Endothelial cell of umbilical vein (primary cell): Measurements from ENCODE around the gene DCP2. TPM values are rescaled to one million over a fixed set of nuclear protein-coding genes. Genes with fewer than 3 reads are reported as not detected.

Experiments used
- BruUV-seq: library from RNA; stranded (reverse); fragments of 400-500 nt; replicated peaks from 2 replicates; lab custom pipeline; 2021; lab: Mats Ljungman, UMichigan
- CTCF ChIA-PET: fragments of 300-600, 350-600 bp; sonication (Branson Sonifier 250); formaldehyde crosslinking; loops from one replicate; lab custom pipeline; 2021; ENCODE audit warnings: antibody characterized with exemption, inconsistent platforms; lab: Charles Lee
- POLR2A ChIA-PET: fragments of 300-600, 350-600 bp; sonication (Branson Sonifier 250); formaldehyde crosslinking; loops from one replicate; lab custom pipeline; 2021; ENCODE audit warnings: antibody characterized with exemption, inconsistent platforms; lab: Charles Lee
- DNase-seq: peaks from one replicate; pipeline ENCODE4 v3.0.0-alpha.2; 2011; ENCODE audit warnings: low read depth, low spot score
- FAIRE-seq: peaks from 2 replicates; lab custom pipeline; 2011; peaks lifted over from hg19 to GRCh38; lab: Jason Lieb, UNC
- H2AFZ ChIP-seq: 2 replicates; pipeline ENCODE4 v1.6.0; 2012; ENCODE audit warnings: low read depth, low read length, control low read depth, inconsistent platforms
- H3K27ac ChIP-seq: 2 replicates; pipeline ENCODE4 v1.5.1; 2011; ENCODE audit warnings: low read depth, mild to moderate bottlenecking, control low read depth, low read length, moderate library complexity; ENCODE audit not compliant: insufficient read depth
- H3K27me3 ChIP-seq, 2 experiments: 2 replicates each; pipeline versions ENCODE4 v1.6.0 to v1.6.1; 2011; ENCODE audit warnings: low read length in 2 of 2, mixed read lengths in 1 of 2; ENCODE audit not compliant: control insufficient read depth in 2 of 2, insufficient read depth in 2 of 2
- H3K36me3 ChIP-seq, 2 experiments: 2 replicates in 1 of 2; 3 replicates in 1 of 2; pipeline ENCODE4 v1.5.1; 2011; ENCODE audit warnings: low read length in 2 of 2, mild to moderate bottlenecking in 1 of 2, moderate library complexity in 1 of 2; ENCODE audit not compliant: control insufficient read depth in 2 of 2, insufficient read depth in 2 of 2; ENCODE audit errors: extremely low read depth in 1 of 2
- H3K4me1 ChIP-seq: 3 replicates; pipeline ENCODE4 v1.5.1; 2011; ENCODE audit warnings: mild to moderate bottlenecking, low read length; ENCODE audit not compliant: control insufficient read depth, insufficient read depth; ENCODE audit errors: extremely low read depth
- H3K4me2 ChIP-seq: 2 replicates; pipeline ENCODE4 v1.6.1; 2011; ENCODE audit warnings: low read length, control low read depth, mixed read lengths; ENCODE audit not compliant: insufficient read depth
- H3K4me3 ChIP-seq, 3 experiments: fragments of 200-600 bp in 1 of 3; sonication (generic), shearing (Covaris generic) in 1 of 3; replicated peaks in 1 of 3; 2 replicates each; pipeline ENCODE4 v1.5.1; 2011 to 2016; ENCODE audit warnings: control low read depth in 3 of 3, low read length in 3 of 3, mild to moderate bottlenecking in 2 of 3, inconsistent platforms in 1 of 3, low read depth in 1 of 3, moderate library complexity in 1 of 3; ENCODE audit not compliant: insufficient read depth in 1 of 3
- H3K79me2 ChIP-seq: 2 replicates; pipeline ENCODE4 v1.6.0; 2012; ENCODE audit warnings: low read length, inconsistent platforms; ENCODE audit not compliant: control insufficient read depth, insufficient read depth
- H3K9ac ChIP-seq: replicated peaks from 2 replicates; pipeline ENCODE3; 2011; ENCODE audit warnings: low read length, control low read depth; ENCODE audit not compliant: insufficient read depth; ENCODE audit errors: extremely low read depth
- H3K9me1 ChIP-seq: replicated peaks from 3 replicates; pipeline ENCODE4 v1.6.0; 2011; ENCODE audit warnings: mild to moderate bottlenecking, low read length; ENCODE audit not compliant: control insufficient read depth, insufficient read depth; ENCODE audit errors: extremely low read depth
- H3K9me3 ChIP-seq: replicated peaks from 2 replicates; pipeline ENCODE4 v1.5.1; 2012; ENCODE audit warnings: low read length, inconsistent platforms; ENCODE audit not compliant: control insufficient read depth, insufficient read depth
- H4K20me1 ChIP-seq: replicated peaks from 2 replicates; pipeline ENCODE3; 2011; ENCODE audit warnings: mild to moderate bottlenecking, low read length; ENCODE audit not compliant: control insufficient read depth, insufficient read depth; ENCODE audit errors: extremely low read depth
- CTCF ChIP-seq, 2 donors: IDR thresholded peaks; 1 replicate in 1 of 2; 2 replicates in 1 of 2; pipeline ENCODE4 v1.5.1; 2011; ENCODE audit warnings: low read length in 2 of 2, mild to moderate bottlenecking in 2 of 2, moderate library complexity in 2 of 2, control low read depth in 1 of 2, inconsistent platforms in 1 of 2, low read depth in 1 of 2; ENCODE audit not compliant: insufficient read depth in 1 of 2; ENCODE audit errors: extremely low read depth in 1 of 2
- EZH2 ChIP-seq: IDR thresholded peaks from 2 replicates; pipeline ENCODE4 v1.6.1; 2012; ENCODE audit warnings: borderline replicate concordance, low read depth, mild to moderate bottlenecking, moderate library complexity, low read length, inconsistent platforms; ENCODE audit not compliant: severe bottlenecking
- FOS ChIP-seq: IDR thresholded peaks from 2 replicates; pipeline ENCODE4 v1.6.1; 2011; ENCODE audit warnings: mild to moderate bottlenecking, low read length, moderate library complexity, borderline replicate concordance; ENCODE audit not compliant: insufficient read depth
- GATA2 ChIP-seq: IDR thresholded peaks from 2 replicates; pipeline ENCODE4 v1.7.0; 2011; ENCODE audit warnings: low read depth, mild to moderate bottlenecking, moderate library complexity, mixed read lengths, low read length; ENCODE audit not compliant: insufficient read length, insufficient read depth
- JUN ChIP-seq: IDR thresholded peaks from 2 replicates; pipeline ENCODE4 v1.6.1; 2011; ENCODE audit warnings: borderline replicate concordance, low read depth; ENCODE audit not compliant: insufficient read length, insufficient read depth
- MAX ChIP-seq: IDR thresholded peaks from 2 replicates; pipeline ENCODE4 v1.6.1; 2011; ENCODE audit not compliant: insufficient read depth, insufficient read length
- MYC ChIP-seq: IDR thresholded peaks from one replicate; pipeline ENCODE4 v1.6.1; 2011; ENCODE audit warnings: mild to moderate bottlenecking, low read depth, low read length
- POLR2A ChIP-seq: IDR thresholded peaks from 2 replicates; pipeline ENCODE4 v1.6.1; 2012; ENCODE audit warnings: low read depth, mild to moderate bottlenecking, control low read depth, low read length
- POLR2AphosphoS5 ChIP-seq: IDR thresholded peaks from 2 replicates; pipeline ENCODE4 v1.6.1; 2012; ENCODE audit warnings: low read depth, mild to moderate bottlenecking, control low read depth, low read length, moderate library complexity; ENCODE audit not compliant: insufficient read depth
- dilution Hi-C: fragments of 300-500 bp; cut with MboI; formaldehyde crosslinking; loops from one replicate; pipeline ENCODE4 v1.15.0; 2019; ENCODE audit warnings: low sequenced_read_pairs; ENCODE audit not compliant: extremely low pct_ligation_motif_present
- intact Hi-C: fragments of 100-400 bp; cut with micrococcal nuclease; formaldehyde crosslinking; loops from one replicate; pipeline ENCODE4 v1.10.0; 2022
- polyA plus RNA-seq, 4 experiments: library from polyadenylated mRNA; depleted of rRNA in 3 of 4; stranded (reverse) in 3 of 4; unstranded in 1 of 4; fragments of >200 nt; gene quantifications; 2 replicates each; pipeline versions ENCODE4 v1.2.1 to v1.2.3, GENCODE V29; 2011 to 2012; ENCODE audit warnings: missing spikeins in 1 of 4
- total RNA-seq: library from RNA; stranded (reverse); gene quantifications from 2 replicates; pipeline ENCODE4 v1.2.3, GENCODE V29; 2021

The DCP2 gene
- total and polyA plus RNA-seq, 2 donors (not counting 3 experiments of a cell fraction or from before 2014, with no cell fraction given), result 11.3 to 60.0 TPM

- DNase-seq (no peak), FAIRE-seq (no peak)
- H3K9ac ChIP-seq, result no peak overlapping the region
- H4K20me1 ChIP-seq, result no peaks in the 10 kb centered on the region
- H3K9me1 ChIP-seq, result no peaks in the 10 kb centered on the region
- H3K27ac ChIP-seq, result no peak overlapping the region
- dilution Hi-C loops, result no loop called here
- H2AFZ ChIP-seq, result no peak overlapping the region
- POLR2A ChIA-PET, result no interaction called here
- no peak for TF ChIP-seq POLR2A
- TF ChIP-seq FOS, result no peak
- no peak for TF ChIP-seq MAX
- no peak for TF ChIP-seq EZH2
- TF ChIP-seq JUN, result no peak
- no peak for TF ChIP-seq POLR2AphosphoS5
- no peak for TF ChIP-seq CTCF (IDR thresholded peaks at IDR 0.05; ENCODE audit: extremely low read depth in 1 of 2, insufficient read depth in 1 of 2, low read depth in 1 of 2, low read length in 2 of 2)
- no peak for TF ChIP-seq MYC
- no peak for TF ChIP-seq GATA2
- BruUV-seq, result no TSS peak
- no peak overlapping the region for H3K4me2 ChIP-seq
- intact Hi-C loops, result no loop called here
- CTCF ChIA-PET, result no interaction called here
- H3K27me3 ChIP-seq, result no peaks in the 10 kb centered on the region
- no peak overlapping the region for H3K4me3 ChIP-seq
- peaks cover 2% of the 10 kb centered on the region for H3K4me1 ChIP-seq
- no peaks in the 10 kb centered on the region for H3K36me3 ChIP-seq
- no peaks in the 10 kb centered on the region for H3K9me3 ChIP-seq
- no peaks in the 10 kb centered on the region for H3K79me2 ChIP-seq
Observed at GRCh38 chr5:112930082-112930344, 46.6 kb upstream of the DCP2 start.
